Fibroblast of villous mesenchyme (primary cell): ENCODE data around the gene VPS16. TPM values are rescaled to one million over a fixed set of nuclear protein-coding genes. Genes with fewer than 3 reads are reported as not detected.
A peak's percentile ranks its signal among the peaks of the same experiment; 100 is the strongest.
"Not testable (repeated sequence)": the region's sequence is repeated elsewhere in the genome, so short reads cannot be mapped to it uniquely, and the experiment has no call there.

Experiments
- DNase-seq: peaks from one replicate; pipeline ENCODE4 v3.0.0-alpha.2; 2010; ENCODE audit warnings: low read depth
- H3K4me3 ChIP-seq: 2 replicates; pipeline ENCODE4 v1.5.1; 2011; ENCODE audit warnings: low read depth, mild to moderate bottlenecking, low read length
- total RNA-seq: library from RNA; depleted of rRNA; stranded (reverse); fragments of >200 nt; gene quantifications from 2 replicates; pipeline ENCODE4 v1.2.3, GENCODE V29; 2012
- TF ChIP-seq, protein P1 (sequence below): IDR thresholded peaks from 2 replicates; pipeline ENCODE4 v1.5.1; 2012; ENCODE audit warnings: low read depth, mild to moderate bottlenecking, low read length; ENCODE audit not compliant: insufficient read depth

The VPS16 gene
- total RNA-seq, 1 donor = 51.0 TPM

GRCh38 chr20:2889209-2889608 lies 48.7 kb downstream of the VPS16 start:
- TF ChIP-seq, protein P1, sequence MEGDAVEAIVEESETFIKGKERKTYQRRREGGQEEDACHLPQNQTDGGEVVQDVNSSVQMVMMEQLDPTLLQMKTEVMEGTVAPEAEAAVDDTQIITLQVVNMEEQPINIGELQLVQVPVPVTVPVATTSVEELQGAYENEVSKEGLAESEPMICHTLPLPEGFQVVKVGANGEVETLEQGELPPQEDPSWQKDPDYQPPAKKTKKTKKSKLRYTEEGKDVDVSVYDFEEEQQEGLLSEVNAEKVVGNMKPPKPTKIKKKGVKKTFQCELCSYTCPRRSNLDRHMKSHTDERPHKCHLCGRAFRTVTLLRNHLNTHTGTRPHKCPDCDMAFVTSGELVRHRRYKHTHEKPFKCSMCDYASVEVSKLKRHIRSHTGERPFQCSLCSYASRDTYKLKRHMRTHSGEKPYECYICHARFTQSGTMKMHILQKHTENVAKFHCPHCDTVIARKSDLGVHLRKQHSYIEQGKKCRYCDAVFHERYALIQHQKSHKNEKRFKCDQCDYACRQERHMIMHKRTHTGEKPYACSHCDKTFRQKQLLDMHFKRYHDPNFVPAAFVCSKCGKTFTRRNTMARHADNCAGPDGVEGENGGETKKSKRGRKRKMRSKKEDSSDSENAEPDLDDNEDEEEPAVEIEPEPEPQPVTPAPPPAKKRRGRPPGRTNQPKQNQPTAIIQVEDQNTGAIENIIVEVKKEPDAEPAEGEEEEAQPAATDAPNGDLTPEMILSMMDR = no peak
- DNase-seq = no peak
- H3K4me3 ChIP-seq = no peak overlapping the region

DNA sequence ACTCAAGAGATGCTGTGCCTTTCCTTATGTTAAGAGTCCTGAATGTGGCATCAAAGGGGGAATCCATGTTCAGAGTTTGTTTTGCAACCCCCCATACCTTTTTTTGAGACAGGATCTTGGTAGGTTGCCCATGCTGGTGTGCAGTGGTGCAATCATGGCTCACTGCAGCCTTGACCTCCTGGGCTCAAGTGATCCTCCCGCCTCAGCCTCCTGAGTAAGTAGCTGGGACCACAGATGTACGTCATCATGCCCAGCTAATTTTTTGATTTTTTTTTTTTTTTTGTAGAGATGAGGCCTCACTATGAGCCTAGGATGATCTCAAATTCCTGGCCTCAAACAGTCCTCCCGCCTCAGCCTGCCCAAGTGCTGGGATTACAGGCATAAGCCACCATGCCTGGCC lies 49.3 kb downstream of the VPS16 start:
- TF ChIP-seq, protein P1 = no peak
- no peak for DNase-seq
- no peak overlapping the region for H3K4me3 ChIP-seq

DNA sequence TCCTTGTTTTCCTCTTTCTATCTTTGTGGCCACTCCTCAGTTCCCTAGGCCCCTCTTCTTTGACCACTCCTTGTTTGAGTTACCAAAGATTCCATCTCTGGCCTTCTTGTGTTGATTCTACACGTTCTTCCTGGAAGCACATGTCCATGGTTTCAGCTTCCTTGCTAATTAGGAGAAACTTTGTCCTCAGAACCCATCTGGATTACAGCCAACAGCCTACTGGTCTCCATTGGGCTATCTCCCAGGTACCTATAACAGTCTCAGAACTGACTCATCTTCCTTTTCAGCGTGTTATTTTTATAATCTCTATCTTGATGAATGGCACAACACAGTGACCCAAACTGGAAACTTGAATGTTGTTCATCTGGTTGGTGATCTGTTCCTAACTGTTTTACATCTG lies 50.2 kb downstream of the VPS16 start:
- peak; percentile 32 for DNase-seq
- TF ChIP-seq, protein P1 = no peak
- H3K4me3 ChIP-seq = no peak overlapping the region

GRCh38 chr20:2891343-2891742 lies 50.8 kb downstream of the VPS16 start:
- H3K4me3 ChIP-seq = no peak overlapping the region
- TF ChIP-seq, protein P1 = no peak
- DNase-seq = no peak

DNA sequence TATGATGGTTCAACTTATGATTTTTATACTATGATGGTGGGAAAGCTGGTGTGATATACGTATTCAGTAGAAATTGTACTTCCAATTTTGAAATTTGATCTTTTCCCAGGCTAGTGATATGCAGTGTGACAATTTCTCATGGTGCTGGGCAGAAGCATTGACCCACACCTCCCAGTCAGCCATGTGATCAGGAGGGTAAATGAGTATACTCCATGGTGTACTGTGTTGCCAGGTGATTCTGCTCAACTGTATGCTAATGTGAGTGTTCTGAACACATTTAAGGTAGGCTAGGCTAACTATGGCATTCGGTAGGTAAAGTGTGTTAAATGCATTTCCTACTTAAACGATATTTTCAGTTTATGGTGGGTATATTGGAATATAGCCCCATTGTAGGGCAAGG lies 51.8 kb downstream of the VPS16 start:
- no peak overlapping the region for H3K4me3 ChIP-seq
- TF ChIP-seq, protein P1 = no peak
- no peak for DNase-seq

GRCh38 chr20:2894221-2894620 lies 53.7 kb downstream of the VPS16 start:
- TF ChIP-seq, protein P1 = no peak
- DNase-seq = no peak

GRCh38 chr20:2895154-2895553 lies 54.6 kb downstream of the VPS16 start:
- not testable (repeated sequence) for DNase-seq, H3K4me3 ChIP-seq

More at GRCh38 chr20:2894221-2894620, 53.7 kb downstream of the VPS16 start:
- H3K4me3 ChIP-seq = no peak overlapping the region
